Measurements from ENCODE around the gene DENND2A.
"Not testable (repeated sequence)": the region's sequence is repeated elsewhere in the genome, so short reads cannot be mapped to it uniquely, and the experiment has no call there.

The DENND2A gene

DNA sequence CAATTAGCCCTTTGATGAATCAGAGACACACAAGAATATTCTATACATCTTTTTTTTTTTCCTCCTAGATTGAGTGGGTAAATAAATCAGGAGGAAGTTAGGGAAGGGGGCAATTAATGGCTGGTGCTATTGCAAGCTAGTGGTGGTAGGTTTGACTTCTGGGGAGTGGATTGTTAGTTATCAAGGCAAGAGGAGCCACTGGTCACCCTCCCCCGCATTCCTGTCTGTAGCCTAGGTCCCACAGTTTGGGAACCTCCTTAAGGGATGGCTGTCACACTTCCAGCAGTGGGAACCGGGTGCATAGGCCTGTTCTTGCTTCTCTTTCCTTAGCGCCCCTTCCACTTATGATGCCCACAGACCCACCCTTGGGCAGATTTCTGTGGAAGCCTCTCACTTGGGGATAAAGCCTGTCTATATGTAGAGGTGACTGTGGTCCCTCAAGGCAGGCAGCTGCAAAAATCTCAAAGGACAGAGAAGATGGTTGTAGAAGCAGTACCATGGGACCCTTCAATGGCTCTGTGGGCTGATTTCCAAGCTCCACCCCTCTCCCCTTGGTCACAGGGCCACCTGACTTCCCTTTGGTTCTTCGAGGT lies 29.8 kb upstream of the DENND2A start:
- Histone ChIP-seq H3K9me2 (ENCODE audit: low read depth, low read length) (no peaks in the 10 kb centered on the region), H3K4me2 (ENCODE audit: low read length) (no peak overlapping the region), H3K27me3 (ENCODE audit: insufficient read depth, low read length) (no peaks in the 10 kb centered on the region), H3K36me3 (ENCODE audit: insufficient read depth, low read length) (no peaks in the 10 kb centered on the region), H3K9me3 (ENCODE audit: low read length) (no peaks in the 10 kb centered on the region), H3K9ac (ENCODE audit: low read length) (no peak overlapping the region), H3K4me1 (ENCODE audit: insufficient read depth, low read length, severe bottlenecking) (peaks cover 31% of the 10 kb centered on the region), H3F3A (ENCODE audit: insufficient read depth, low read length) (peaks cover 16% of the 10 kb centered on the region; the same call in 1 of the 2 replicates), H3K79me2 (ENCODE audit: insufficient read depth, low read length) (no peaks in the 10 kb centered on the region), H4K20me1 (ENCODE audit: insufficient read depth, low read length) (no peaks in the 10 kb centered on the region), H3K27ac (ENCODE audit: low read depth, low read length, poor library complexity, severe bottlenecking) (no peak overlapping the region), H2AFZ (ENCODE audit: low read length) (no peak overlapping the region), H3K4me3 (ENCODE audit: low read depth, low read length, poor library complexity, severe bottlenecking) (no peak overlapping the region)
- no peak for TF ChIP-seq EZH2 (IDR thresholded peaks at IDR 0.05; ENCODE audit: borderline replicate concordance, low read length)
- TF ChIP-seq, protein P1, sequence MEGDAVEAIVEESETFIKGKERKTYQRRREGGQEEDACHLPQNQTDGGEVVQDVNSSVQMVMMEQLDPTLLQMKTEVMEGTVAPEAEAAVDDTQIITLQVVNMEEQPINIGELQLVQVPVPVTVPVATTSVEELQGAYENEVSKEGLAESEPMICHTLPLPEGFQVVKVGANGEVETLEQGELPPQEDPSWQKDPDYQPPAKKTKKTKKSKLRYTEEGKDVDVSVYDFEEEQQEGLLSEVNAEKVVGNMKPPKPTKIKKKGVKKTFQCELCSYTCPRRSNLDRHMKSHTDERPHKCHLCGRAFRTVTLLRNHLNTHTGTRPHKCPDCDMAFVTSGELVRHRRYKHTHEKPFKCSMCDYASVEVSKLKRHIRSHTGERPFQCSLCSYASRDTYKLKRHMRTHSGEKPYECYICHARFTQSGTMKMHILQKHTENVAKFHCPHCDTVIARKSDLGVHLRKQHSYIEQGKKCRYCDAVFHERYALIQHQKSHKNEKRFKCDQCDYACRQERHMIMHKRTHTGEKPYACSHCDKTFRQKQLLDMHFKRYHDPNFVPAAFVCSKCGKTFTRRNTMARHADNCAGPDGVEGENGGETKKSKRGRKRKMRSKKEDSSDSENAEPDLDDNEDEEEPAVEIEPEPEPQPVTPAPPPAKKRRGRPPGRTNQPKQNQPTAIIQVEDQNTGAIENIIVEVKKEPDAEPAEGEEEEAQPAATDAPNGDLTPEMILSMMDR (IDR thresholded peaks at IDR 0.05; ENCODE audit: low read length): no peak

DNA sequence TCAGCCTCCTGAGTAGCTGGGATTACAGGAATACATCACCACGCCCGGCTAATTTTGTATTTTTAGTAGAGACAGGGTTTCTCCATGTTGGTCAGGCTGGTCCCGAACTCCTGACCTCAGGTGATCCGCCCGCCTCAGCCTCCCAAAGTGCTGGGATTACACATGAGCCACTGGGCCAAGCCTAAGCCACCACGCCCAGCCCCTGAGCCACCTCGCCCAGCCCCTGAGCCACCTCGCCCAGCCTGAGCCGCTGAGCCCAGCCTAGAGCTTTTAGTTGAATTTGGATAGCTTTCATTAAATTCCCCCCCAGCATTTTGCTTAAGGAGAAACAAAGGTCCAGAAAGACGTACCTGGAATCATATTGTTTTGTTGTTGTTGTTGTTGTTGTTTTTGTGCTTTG lies 29.2 kb upstream of the DENND2A start:
- H3K27ac ChIP-seq (ENCODE audit: low read depth, low read length, poor library complexity, severe bottlenecking); H3K9me2 ChIP-seq (ENCODE audit: low read depth, low read length); H3K79me2 ChIP-seq (ENCODE audit: insufficient read depth, low read length); H3K9me3 ChIP-seq (ENCODE audit: low read length); H3K36me3 ChIP-seq (ENCODE audit: insufficient read depth, low read length); H3K27me3 ChIP-seq (ENCODE audit: insufficient read depth, low read length); H3K4me2 ChIP-seq (ENCODE audit: low read length); H4K20me1 ChIP-seq (ENCODE audit: insufficient read depth, low read length); H2AFZ ChIP-seq (ENCODE audit: low read length); H3K4me3 ChIP-seq (ENCODE audit: low read depth, low read length, poor library complexity, severe bottlenecking); H3K9ac ChIP-seq (ENCODE audit: low read length): not testable (repeated sequence)
- H3F3A ChIP-seq (ENCODE audit: insufficient read depth, low read length): peaks cover 13% of the 10 kb centered on the region; the same call in 1 of the 2 replicates
- H3K4me1 ChIP-seq (ENCODE audit: insufficient read depth, low read length, severe bottlenecking): peaks cover 25% of the 10 kb centered on the region

GRCh38 chr7:140669352-140669751 lies 28.7 kb upstream of the DENND2A start:
- Histone ChIP-seq H3K79me2 (ENCODE audit: insufficient read depth, low read length) (no peaks in the 10 kb centered on the region), H3K9me2 (ENCODE audit: low read depth, low read length) (no peaks in the 10 kb centered on the region), H3K27ac (ENCODE audit: low read depth, low read length, poor library complexity, severe bottlenecking) (no peak overlapping the region), H3K4me3 (ENCODE audit: low read depth, low read length, poor library complexity, severe bottlenecking) (no peak overlapping the region), H3K4me1 (ENCODE audit: insufficient read depth, low read length, severe bottlenecking) (peaks cover 20% of the 10 kb centered on the region), H3K9ac (ENCODE audit: low read length) (no peak overlapping the region), H3K9me3 (ENCODE audit: low read length) (no peaks in the 10 kb centered on the region), H4K20me1 (ENCODE audit: insufficient read depth, low read length) (no peaks in the 10 kb centered on the region), H3K4me2 (ENCODE audit: low read length) (no peak overlapping the region), H3K36me3 (ENCODE audit: insufficient read depth, low read length) (no peaks in the 10 kb centered on the region), H2AFZ (ENCODE audit: low read length) (no peak overlapping the region), H3K27me3 (ENCODE audit: insufficient read depth, low read length) (no peaks in the 10 kb centered on the region), H3F3A (ENCODE audit: insufficient read depth, low read length) (peaks cover 8% of the 10 kb centered on the region; the same call in 1 of the 2 replicates)
- TF ChIP-seq EZH2 (IDR thresholded peaks at IDR 0.05; ENCODE audit: borderline replicate concordance, low read length): no peak

DNA sequence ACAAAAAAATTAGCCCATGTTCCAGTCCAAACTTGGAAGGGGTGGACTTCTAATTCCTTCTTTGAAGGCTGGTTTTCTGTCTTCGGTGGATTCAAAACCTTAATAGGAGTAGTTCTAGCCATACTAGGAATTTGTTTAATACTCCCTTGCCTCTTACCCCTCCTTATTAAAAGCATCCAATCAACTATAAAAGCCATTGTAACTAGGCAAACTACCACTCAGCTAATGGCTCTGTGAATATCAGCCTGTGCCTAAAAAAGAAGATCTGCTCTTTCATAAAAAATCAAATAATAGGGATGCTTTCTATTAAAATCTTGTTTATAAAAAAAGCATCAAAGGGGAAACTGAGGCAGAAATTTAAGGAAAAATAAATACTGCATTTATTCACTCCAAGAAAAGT lies 28.0 kb upstream of the DENND2A start:
- no peak overlapping the region for H3K9ac ChIP-seq (ENCODE audit: low read length)
- H3K36me3 ChIP-seq (ENCODE audit: insufficient read depth, low read length): no peaks in the 10 kb centered on the region
- H3K27me3 ChIP-seq (ENCODE audit: insufficient read depth, low read length): no peaks in the 10 kb centered on the region
- 0 out of 2 replicates have a peak, but pooled peaks cover under 1% of the 10 kb centered on the region for H3F3A ChIP-seq (ENCODE audit: insufficient read depth, low read length)
- H3K27ac ChIP-seq (ENCODE audit: low read depth, low read length, poor library complexity, severe bottlenecking): no peak overlapping the region
- H3K4me3 ChIP-seq (ENCODE audit: low read depth, low read length, poor library complexity, severe bottlenecking): no peak overlapping the region
- TF ChIP-seq, protein P1 (IDR thresholded peaks at IDR 0.05; ENCODE audit: low read length): no peak
- TF ChIP-seq EZH2 (IDR thresholded peaks at IDR 0.05; ENCODE audit: borderline replicate concordance, low read length): no peak
- H3K9me3 ChIP-seq (ENCODE audit: low read length): no peaks in the 10 kb centered on the region
- H4K20me1 ChIP-seq (ENCODE audit: insufficient read depth, low read length): no peaks in the 10 kb centered on the region
- no peaks in the 10 kb centered on the region for H3K79me2 ChIP-seq (ENCODE audit: insufficient read depth, low read length)
- no peaks in the 10 kb centered on the region for H3K9me2 ChIP-seq (ENCODE audit: low read depth, low read length)
- no peak overlapping the region for H3K4me2 ChIP-seq (ENCODE audit: low read length)
- H3K4me1 ChIP-seq (ENCODE audit: insufficient read depth, low read length, severe bottlenecking): peaks cover 13% of the 10 kb centered on the region
- H2AFZ ChIP-seq (ENCODE audit: low read length): no peak overlapping the region

Data from OCI-LY1 (cell line).